Lung microvascular endothelial cell (primary cell): Measurements from ENCODE around the gene BAAT. TPM values are rescaled to one million over a fixed set of nuclear protein-coding genes. Genes with fewer than 3 reads are reported as not detected.
"Not testable (repeated sequence)": the region's sequence is repeated elsewhere in the genome, so short reads cannot be mapped to it uniquely, and the experiment has no call there.

ENCODE experiments used
- DNase-seq, 2 donors: peaks; one replicate each; pipeline versions ENCODE4 v3.0.0 to v3.0.0-alpha.2; 2010; ENCODE audit warnings: low read depth in 2 of 2
- total RNA-seq: library from RNA; depleted of rRNA; stranded (reverse); fragments of >200 nt; gene quantifications from 2 replicates; pipeline ENCODE4 v1.2.1, GENCODE V29; 2014

The BAAT gene
- total RNA-seq, 1 donor from 2014 or later, result not detected

- no peak for DNase-seq
Measured at GRCh38 chr9:101365181-101365580, 19.6 kb downstream of the BAAT start.

GRCh38 chr9:101362450-101362849 lies 22.4 kb downstream of the BAAT start:
- no peak for DNase-seq

- DNase-seq, result no peak
Measured at GRCh38 chr9:101360647-101361046, 24.2 kb downstream of the BAAT start.

GRCh38 chr9:101359679-101360078 lies 25.1 kb downstream of the BAAT start:
- no peak for DNase-seq

GRCh38 chr9:101356619-101357018 lies 28.2 kb downstream of the BAAT start:
- no peak for DNase-seq

- DNase-seq, result no peak
Measured at GRCh38 chr9:101354765-101355708, 29.8 kb downstream of the BAAT start.

GRCh38 chr9:101354143-101354764 lies 30.6 kb downstream of the BAAT start:
- DNase-seq, result no peak

GRCh38 chr9:101353683-101354082 lies 31.1 kb downstream of the BAAT start:
- no peak for DNase-seq

- no peak for DNase-seq
Measured at GRCh38 chr9:101352892-101353463, 31.8 kb downstream of the BAAT start.

GRCh38 chr9:101350285-101350684 lies 34.5 kb downstream of the BAAT start:
- no peak for DNase-seq

- DNase-seq, result no peak
Measured at GRCh38 chr9:101342595-101342994, 42.2 kb downstream of the BAAT start.

- no peak for DNase-seq
Measured at GRCh38 chr9:101341958-101342357, 42.8 kb downstream of the BAAT start.

- no peak for DNase-seq
Measured at GRCh38 chr9:101337237-101337636, 47.6 kb downstream of the BAAT start.

- DNase-seq, result no peak
Measured at GRCh38 chr9:101336091-101336490, 48.7 kb downstream of the BAAT start.

GRCh38 chr9:101333926-101334702 lies 50.7 kb downstream of the BAAT start:
- no peak for DNase-seq

- DNase-seq, result no peak
Measured at GRCh38 chr9:101333490-101333889, 51.3 kb downstream of the BAAT start.

GRCh38 chr9:101332362-101332761 lies 52.4 kb downstream of the BAAT start:
- DNase-seq, result no peak

- not testable (repeated sequence) for DNase-seq
Measured at GRCh38 chr9:101327422-101327909, 57.3 kb downstream of the BAAT start.

GRCh38 chr9:101326501-101326900 lies 58.3 kb downstream of the BAAT start:
- no peak for DNase-seq

- DNase-seq, result no peak
Measured at GRCh38 chr9:101326035-101326434, 58.8 kb downstream of the BAAT start.

- no peak for DNase-seq
Measured at GRCh38 chr9:101325053-101325452, 59.8 kb downstream of the BAAT start.
